ENCODE measurements around the gene GLYATL1B. TPM values are rescaled to one million over a fixed set of nuclear protein-coding genes. Genes with fewer than 3 reads are reported as not detected.
A peak's percentile ranks its signal among the peaks of the same experiment; 100 is the strongest.

Gene GLYATL1B
- polyA plus RNA-seq, 4 donors = 0.22 to 0.34 TPM; not detected in 2

GRCh38 chr11:59142530-59143507 lies 56.7 kb downstream of the GLYATL1B start, which contains the start of gene FAM111A:
FAM111A (plus strand) TSS chr11:59142856; CDS start chr11:59148873, 6,017 bp downstream.
- DNase-seq (ENCODE audit: low read depth in 4 of 4, low spot score in 2 of 4) = peak in 3 of 4 donors; percentile 67 to 83 (median 82)

- no peak for DNase-seq (ENCODE audit: low read depth in 4 of 4, low spot score in 2 of 4)
These were observed 58.0 kb downstream of the GLYATL1B start for GRCh38 chr11:59144096-59144495.

Other genes with a start within 250 kb of the GLYATL1B start
- gene GLYATL2, start 241.6 kb upstream of the GLYATL1B start, polyA plus RNA-seq (ENCODE audit: insufficient read length in 4 of 4) = 1 to 10 TPM; 1.5 to 2.9 (median 1.9) TPM
- gene GLYATL1, start 146.8 kb upstream of the GLYATL1B start, polyA plus RNA-seq (ENCODE audit: insufficient read length in 4 of 4) = 100 to 1,000 TPM in 3 of 4 donors, 10 to 100 TPM in 1; 97.8 to 209 (median 183) TPM
- 10 to 100 TPM; 11.2 to 13.3 (median 12.1) TPM for gene FAM111B, start 20.9 kb downstream of the GLYATL1B start, polyA plus RNA-seq (ENCODE audit: insufficient read length in 4 of 4)
- 10 to 100 TPM; 48.3 to 90.1 (median 65.6) TPM for gene FAM111A, start 56.5 kb downstream of the GLYATL1B start, polyA plus RNA-seq (ENCODE audit: insufficient read length in 4 of 4)
- 10 to 100 TPM; 43.1 to 47.2 (median 44.5) TPM for gene DTX4, start 85.8 kb downstream of the GLYATL1B start, polyA plus RNA-seq (ENCODE audit: insufficient read length in 4 of 4)
- gene MPEG1, start 126.6 kb downstream of the GLYATL1B start, polyA plus RNA-seq (ENCODE audit: insufficient read length in 4 of 4) = 1 to 10 TPM; 6.0 to 9.8 (median 8.1) TPM